ENCODE results near the gene UVRAG.
"Not testable (repeated sequence)": the region's sequence is repeated elsewhere in the genome, so short reads cannot be mapped to it uniquely, and the experiment has no call there.

Gene UVRAG

GRCh38 chr11:75969626-75970308 lies 154.8 kb downstream of the UVRAG start:
- no peak for DNase-seq

GRCh38 chr11:75973710-75974109 lies 158.7 kb downstream of the UVRAG start:
- not testable (repeated sequence) for DNase-seq

GRCh38 chr11:75979075-75979474 lies 164.1 kb downstream of the UVRAG start:
- DNase-seq, result not testable (repeated sequence)

- not testable (repeated sequence) for DNase-seq
Observed at GRCh38 chr11:75979479-75980027, 164.5 kb downstream of the UVRAG start.

GRCh38 chr11:75980031-75980430 lies 165.0 kb downstream of the UVRAG start:
- DNase-seq, result no peak

GRCh38 chr11:75981546-75981945 lies 166.5 kb downstream of the UVRAG start:
- DNase-seq, result no peak

- no peak for DNase-seq
Observed at GRCh38 chr11:75982309-75982708, 167.3 kb downstream of the UVRAG start.

GRCh38 chr11:75986966-75987365 lies 172.0 kb downstream of the UVRAG start:
- no peak for DNase-seq

- no peak for DNase-seq
Observed at GRCh38 chr11:75993126-75993525, 178.1 kb downstream of the UVRAG start.

- DNase-seq, result no peak
Observed at GRCh38 chr11:75994616-75995015, 179.6 kb downstream of the UVRAG start.

- DNase-seq, result no peak
Observed at GRCh38 chr11:75996523-75997442, 181.8 kb downstream of the UVRAG start.

- DNase-seq, result no peak
Observed at GRCh38 chr11:76004400-76004799, 189.4 kb downstream of the UVRAG start.

- no peak for DNase-seq
Observed at GRCh38 chr11:76005756-76006155, 190.7 kb downstream of the UVRAG start.

GRCh38 chr11:76007166-76007565 lies 192.2 kb downstream of the UVRAG start:
- no peak for DNase-seq

- DNase-seq, result no peak
Observed at GRCh38 chr11:76008474-76008873, 193.5 kb downstream of the UVRAG start.

GRCh38 chr11:76010051-76010450 lies 195.0 kb downstream of the UVRAG start:
- no peak for DNase-seq

GRCh38 chr11:76013526-76013925 lies 198.5 kb downstream of the UVRAG start:
- DNase-seq, result no peak

GRCh38 chr11:76023236-76024068 lies 208.4 kb downstream of the UVRAG start:
- no peak for DNase-seq

- no peak for DNase-seq
Observed at GRCh38 chr11:76025068-76025467, 210.1 kb downstream of the UVRAG start.

GRCh38 chr11:76025817-76026216 lies 210.8 kb downstream of the UVRAG start:
- no peak for DNase-seq

GRCh38 chr11:76026281-76026680 lies 211.3 kb downstream of the UVRAG start:
- no peak for DNase-seq

GRCh38 chr11:76026862-76027261 lies 211.9 kb downstream of the UVRAG start:
- DNase-seq, result no peak

GRCh38 chr11:76030286-76030685 lies 215.3 kb downstream of the UVRAG start:
- DNase-seq, result no peak
